ENCODE results near the gene PGAP3. TPM values are rescaled to one million over a fixed set of nuclear protein-coding genes. Genes with fewer than 3 reads are reported as not detected.

The PGAP3 gene
- total RNA-seq, 1 experiment from 2014 or later, result 34.6 TPM

DNA sequence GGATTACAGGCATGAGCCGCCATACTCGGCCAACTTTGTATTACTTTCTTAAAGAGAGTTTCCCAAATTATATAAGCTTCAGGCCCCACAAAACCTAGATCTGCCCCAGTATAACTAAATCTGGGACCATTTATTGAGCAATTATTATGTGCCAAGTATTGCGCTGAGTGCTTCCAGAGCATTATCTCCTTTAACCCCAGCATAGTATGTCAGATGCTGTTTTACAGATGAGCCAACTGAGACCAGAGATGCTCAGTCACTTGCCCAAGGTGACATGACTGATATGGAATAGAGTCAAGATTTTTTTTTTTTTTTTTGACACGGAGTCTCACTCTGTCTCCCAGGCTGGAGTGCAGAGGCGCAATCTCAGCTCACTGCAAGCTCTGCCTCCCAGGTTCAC, 10.1 kb upstream of the PGAP3 start:
- DNase-seq (ENCODE audit: low spot score), result no peak

DNA sequence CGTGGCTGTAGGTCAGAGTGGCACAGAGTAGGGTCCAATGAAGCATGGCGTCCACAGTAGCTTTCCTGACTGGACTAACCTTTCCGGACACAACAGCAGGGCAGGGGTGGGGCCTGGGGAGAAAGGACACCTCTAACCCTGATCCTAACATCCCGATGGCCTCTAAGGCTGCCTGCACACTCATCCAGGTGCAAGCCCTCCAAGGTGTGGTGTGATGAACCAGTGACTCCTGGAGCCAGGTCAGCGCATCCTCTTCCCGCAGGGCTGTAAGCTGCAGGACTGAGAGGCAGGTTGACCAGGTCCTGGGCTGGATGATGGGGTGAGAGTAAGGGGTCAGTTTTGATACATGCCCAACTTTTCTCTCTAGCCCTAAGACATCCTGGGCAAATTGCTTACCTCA, 8.9 kb upstream of the PGAP3 start:
- DNase-seq (ENCODE audit: low spot score), result no peak

DNA sequence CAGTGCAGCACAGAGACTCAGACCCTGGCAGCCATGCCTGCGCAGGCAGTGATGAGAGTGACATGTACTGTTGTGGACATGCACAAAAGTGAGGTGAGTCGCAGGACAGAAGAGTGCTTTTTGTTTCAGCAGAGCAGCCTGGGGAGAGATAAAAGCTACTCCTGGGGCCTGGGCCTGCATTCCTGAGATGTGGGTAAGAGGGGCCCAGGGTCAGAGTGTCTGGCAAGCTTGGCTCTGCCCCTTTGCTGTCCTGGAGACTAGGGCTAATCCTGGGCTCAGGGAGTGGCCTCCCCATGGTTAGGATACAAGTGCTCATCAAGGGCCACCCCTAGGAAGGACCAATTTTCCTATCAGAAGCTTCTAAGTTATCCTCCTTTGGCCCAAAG, 7.2 kb upstream of the PGAP3 start:
- DNase-seq (ENCODE audit: low spot score), result no peak

DNA sequence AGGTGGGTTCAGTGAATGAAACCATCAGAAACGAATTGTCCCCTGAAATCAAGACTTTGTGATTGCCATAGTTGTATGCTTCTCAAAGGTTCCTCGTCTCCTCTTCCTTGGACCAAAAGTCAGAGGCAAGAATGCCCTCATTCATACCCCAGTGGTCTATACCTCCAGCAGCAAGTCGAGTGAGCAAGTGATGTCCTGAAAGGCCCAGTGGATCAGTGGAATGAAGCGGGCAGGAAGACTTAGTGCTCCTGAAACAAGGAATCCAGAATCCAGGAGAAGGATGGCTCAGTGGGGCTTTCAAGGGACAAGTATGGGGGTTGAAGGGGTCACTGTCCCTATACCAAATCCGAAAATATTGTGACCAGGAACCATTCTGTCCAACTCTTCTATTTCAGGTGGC, 6.7 kb upstream of the PGAP3 start:
- DNase-seq (ENCODE audit: low spot score), result no peak

DNA sequence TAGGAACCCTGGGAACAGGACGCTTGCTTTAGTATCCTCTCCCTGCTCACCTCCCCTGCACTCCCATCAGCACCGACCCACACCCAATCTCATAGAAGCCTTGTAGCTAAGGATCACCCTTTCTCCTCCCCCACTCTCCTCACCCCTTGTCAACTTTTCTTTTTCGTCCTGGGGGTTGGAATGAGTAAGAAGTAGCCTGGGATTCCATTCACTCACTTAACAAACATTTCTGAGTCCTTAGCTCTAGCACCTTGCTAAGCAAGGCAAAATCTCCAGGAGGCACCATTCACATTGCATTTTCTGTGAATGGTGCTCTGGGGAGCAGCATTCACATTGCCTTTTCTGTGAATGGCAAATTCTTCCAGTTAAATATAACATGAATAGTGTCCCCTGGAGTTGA, 1.1 kb upstream of the PGAP3 start:
- DNase-seq (ENCODE audit: low spot score), result no peak

DNA sequence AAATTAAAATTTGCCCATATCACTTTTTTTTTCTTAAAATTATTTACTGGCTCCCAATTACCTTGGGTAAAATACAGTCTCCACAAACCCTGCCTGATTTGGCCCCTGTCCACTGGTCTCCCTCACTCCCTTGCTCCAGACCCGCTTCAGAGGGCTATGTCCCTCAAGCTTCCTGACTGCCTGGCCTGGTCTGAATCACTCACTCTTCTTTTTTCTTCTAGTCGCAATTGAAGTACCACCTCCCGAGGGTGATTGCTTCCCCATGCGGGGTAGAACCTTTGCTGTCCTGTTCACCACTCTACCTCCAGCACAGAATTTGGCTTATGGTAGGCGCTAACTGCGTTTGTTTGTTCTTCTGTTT, 598 bp upstream of the PGAP3 start:
- DNase-seq (ENCODE audit: low spot score), result no peak

DNA sequence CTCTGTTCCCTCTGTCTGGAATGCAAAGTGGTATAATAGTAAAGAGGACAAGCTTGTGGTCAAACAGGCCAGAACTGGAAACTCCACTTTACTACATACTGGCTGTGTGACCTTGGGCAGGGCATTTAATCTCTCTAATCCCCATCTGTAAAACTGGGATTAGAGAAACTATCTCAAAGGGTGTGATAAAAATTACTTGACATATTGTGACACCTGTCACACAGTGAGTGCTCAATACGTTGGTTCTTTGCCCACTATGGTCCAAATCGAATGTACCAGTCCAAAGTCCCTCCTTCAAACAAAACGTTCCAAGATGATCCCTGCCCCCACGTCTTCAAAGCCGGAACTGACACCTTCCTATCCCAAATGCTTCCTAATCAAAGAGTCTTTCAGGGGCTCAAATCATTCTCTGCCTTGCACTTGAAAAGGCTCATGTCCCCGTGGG, 734 bp downstream of the PGAP3 start:
- peak; percentile 39 for DNase-seq (ENCODE audit: low spot score)

DNA sequence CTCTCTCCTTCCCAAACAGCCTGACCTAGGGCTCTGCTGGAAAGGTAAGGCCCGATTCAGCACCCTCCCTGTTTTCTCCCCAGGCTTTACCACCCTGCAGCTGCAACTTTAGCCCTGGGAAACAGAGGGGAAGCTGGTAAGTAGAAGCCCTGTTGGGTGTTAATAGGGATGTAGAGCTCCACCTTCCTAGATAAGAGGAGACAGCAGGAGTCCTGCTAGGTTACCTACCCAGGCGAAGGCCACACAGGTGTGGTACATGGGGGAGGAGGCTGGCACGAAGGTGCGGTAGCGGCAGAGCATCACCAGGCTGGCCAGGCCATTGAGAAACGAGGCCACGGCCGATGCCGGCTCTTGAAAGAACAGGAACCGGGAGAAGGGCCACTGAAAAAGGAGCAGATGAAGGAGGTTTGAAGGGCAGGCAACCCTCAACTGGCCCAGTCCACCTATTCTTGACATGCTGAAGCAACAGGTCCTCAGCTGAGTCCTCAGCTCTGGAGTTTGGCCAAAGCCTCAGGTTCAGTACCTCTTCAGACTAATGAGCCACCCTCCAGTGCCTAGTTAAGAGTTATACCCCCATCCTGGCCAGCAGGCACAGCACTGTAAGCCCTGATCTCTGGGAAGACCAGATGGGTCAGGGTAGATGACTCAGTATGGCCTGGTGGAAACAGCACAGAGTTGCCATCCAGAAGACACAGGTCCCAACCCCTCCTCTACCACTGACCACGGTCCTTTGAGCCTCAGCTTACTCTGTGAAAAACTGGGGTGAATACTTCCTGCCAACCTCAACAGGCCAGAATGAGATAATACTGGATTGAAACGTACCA, 3.3 kb downstream of the PGAP3 start:
- DNase-seq (ENCODE audit: low spot score), result no peak

DNA sequence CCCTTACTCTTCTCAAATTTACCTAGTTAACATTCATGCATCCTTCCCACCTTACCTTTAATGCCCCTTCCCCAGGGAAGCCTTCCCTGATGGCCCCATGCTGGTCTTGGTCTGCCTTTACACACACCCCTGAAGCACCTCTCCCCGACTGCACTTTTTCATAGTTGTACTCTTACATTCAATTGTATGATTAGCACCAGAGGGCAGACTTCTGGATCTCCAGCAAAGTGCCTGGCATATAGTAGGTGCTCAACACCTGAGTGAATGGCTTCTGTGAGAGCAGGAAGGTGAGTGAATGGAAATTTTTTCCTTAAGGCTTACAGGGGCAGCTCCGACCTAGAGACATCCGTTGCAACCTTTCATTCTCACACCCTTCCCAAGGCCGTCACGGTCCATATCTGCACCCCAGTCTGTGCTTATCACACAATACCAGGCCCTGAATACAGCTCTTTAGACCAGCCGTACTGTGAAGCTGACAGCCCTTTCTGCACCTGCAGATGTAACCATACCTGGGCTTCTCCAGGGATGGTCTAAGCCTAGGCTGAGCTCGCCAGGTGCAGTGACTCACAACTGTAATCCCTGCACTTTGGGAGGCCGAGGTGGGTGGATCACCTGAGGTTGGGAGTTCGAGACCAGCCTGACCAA, 4.4 kb downstream of the PGAP3 start:
- DNase-seq (ENCODE audit: low spot score), result no peak

DNA sequence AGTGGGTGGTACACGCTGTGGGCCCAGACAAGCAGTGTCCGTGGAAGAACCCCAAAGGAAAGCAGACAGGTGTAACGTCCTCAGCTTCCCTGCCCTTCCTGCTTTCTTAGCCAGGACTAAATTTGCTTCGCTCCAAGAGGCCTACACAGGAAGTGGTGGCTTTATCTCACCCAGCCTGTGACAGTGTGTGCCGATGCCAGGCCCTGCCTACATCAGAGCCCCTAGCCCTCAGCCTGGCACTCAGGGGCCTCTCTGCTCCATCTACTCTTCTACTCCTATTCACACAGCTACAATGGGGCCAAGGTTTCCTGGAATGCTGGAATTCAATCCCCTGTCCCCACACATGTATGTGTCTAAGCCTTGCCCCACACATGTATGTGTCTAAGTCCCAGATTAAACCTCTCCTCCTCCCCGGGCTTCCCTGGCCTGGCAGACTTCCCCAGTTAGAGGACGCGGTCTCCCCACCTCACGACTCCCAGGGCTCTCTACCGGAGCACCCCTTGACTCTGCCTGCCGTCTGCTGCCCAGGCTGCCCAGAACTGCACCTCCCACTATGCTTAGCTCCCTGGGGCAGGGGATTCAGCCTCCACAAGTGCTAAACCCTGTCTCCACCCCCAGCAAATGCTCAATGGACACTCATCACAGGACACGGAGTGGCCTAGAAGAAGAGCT, 8.2 kb downstream of the PGAP3 start:
- no peak for DNase-seq (ENCODE audit: low spot score)

DNA sequence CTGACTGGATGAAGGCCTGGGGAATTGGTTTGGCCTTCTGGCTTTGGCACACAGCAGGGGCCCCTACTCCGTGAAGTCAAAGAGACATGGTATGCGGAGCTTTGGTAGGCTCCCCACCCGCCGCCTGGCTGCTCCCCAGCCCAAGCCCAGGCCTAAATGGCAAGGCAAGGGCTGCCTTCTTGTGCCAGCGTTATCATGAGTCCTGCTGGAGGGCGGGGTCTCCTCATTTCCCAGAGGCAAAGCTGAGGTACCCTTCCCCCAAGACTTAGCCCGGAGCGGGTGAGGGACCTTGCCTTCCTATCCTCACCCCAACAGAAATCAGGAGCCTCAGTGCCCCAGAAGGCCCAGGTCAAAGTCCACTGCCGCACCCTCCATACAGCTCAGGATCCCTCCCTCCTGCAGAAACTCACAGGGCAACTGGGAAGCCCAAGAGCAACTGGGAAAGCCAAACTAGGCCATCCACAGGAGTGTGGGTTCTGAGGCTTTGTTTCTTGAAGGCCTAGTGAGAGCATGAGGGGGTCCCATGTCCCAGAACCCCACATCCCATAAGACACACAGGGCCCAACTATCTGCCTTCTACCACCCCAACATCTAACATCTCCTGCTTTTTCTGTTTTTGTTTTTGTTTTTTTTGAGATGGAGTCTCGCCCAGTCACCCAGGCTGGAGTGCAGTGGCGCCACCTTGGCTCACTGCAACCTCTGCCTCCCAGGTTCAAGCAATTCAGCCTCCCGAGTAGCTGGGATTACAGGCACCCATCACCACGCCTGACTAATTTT, 9.3 kb downstream of the PGAP3 start:
- peak; percentile 67 for DNase-seq (ENCODE audit: low spot score)

DNA sequence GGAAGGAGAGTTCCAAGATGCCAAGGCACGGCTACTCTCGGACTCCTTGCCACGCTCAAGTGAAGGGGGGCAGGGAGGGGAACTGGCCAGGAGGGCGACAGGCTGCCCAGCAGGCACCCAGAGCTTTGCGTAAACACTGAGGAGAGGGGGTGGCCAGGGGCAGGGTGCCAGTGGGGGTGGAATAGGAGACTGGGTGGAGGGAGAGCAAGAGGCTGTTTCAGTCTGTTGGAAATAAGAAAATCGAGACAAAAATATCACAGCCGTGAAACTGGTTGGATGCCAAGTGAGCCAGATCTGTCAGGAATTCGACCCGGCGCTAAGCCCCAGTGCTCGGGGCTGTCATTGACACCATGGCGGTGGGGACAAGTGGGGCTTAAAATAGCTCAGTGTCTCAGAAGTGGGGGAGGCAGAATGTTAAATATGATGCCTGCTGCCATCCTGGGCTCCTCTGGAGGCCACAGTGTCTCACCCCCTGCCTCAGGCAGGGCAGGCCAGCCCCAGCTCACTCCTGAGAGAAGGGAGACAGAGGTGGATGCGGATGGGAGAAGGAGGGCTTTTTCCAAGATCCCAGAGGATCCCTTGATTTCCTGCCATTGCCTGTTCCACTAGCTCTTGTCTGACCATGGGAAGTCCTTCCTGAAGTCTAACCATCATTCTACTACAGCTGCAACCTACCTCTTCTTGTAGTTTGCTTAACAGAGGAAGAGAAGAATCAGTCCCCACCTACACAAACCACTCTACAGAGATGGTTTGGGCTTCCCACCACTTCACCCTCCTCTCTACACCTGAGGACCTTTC, 10.1 kb downstream of the PGAP3 start:
- no peak for DNase-seq (ENCODE audit: low spot score)

DNA sequence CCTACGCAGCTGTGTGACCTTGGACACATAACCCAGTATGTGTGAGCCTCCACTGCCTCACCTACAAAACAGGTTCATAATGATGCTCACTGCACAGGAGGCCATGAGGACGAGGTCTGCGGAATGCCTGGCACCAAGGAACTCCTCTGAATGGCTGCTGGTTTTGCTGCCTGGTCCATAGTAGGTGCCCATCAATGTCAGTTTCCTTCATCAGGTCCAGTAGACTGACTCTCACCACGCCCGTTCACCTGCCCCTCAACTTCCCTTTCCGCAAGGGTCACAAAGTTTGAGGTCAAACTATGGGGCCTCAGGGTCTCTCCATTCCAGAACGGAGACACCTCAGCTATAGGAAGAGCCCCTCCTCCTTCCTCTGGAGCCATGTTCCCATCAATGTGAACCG, 10.8 kb downstream of the PGAP3 start:
- DNase-seq (ENCODE audit: low spot score), result no peak

DNA sequence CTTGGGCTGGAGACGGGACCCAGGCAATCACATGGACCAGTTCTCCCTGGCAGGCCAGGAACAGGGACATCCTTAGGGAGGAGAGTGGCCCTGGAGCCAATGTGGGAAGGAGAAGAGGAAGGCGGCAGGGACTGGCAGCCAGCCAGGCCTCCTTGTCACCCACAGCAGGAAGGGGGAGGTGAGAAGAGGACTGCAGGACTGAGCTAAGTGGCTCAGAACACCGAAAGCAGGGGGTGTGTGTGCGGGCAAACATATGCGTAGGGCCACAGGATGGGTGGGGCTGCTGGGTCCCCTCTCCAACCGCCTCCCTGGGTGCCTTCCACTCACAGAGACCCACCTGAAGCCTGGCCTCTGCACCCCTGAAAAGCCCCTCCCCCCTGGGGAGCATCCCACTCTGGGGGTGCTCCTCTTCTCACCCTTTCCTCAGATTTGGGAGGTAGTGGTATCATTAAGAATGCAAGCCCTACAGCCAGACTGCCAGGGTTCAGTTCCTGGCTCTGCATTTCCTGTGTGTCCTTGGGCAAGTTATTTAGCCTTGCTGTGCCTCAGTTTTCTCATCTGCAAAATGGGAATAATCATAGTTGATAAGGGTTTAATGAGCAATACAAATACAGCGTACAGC, 11.5 kb downstream of the PGAP3 start:
- DNase-seq (ENCODE audit: low spot score), result peak; percentile 92

DNA sequence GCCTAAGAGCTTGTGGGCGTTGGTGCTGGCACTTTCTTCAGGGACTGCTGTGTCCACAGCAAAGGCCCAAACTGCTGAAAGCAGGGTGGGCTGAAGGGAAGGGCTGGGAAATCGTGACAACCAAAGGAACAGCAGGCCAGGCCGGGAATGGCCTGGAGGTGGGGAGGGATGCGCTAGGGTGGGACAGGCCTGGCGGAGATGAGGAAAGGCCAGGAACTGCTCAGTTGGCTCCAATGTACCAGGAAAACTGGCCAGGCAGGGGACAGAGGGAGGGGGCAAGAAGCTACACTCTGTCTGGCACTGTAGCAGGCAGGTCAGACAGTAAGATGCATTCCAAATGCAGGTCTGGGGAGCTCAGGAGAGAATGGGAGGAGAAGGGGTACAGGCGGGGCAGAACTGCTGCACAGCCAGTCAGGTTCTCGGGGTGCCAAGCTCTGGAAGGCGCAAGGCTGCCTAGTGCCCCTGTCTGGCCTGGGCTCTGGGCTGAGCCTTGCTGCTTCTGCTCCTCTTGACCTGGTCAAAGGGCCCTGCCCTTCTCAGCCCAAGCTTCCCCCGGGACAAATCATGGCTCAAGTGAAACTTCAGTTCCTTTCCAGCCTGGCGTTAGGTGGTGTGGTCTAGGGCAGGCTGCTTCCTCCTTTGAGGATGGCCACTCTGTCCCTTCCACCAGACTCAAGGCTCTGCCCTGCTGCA, 12.3 kb downstream of the PGAP3 start:
- DNase-seq (ENCODE audit: low spot score), result no peak

DNA sequence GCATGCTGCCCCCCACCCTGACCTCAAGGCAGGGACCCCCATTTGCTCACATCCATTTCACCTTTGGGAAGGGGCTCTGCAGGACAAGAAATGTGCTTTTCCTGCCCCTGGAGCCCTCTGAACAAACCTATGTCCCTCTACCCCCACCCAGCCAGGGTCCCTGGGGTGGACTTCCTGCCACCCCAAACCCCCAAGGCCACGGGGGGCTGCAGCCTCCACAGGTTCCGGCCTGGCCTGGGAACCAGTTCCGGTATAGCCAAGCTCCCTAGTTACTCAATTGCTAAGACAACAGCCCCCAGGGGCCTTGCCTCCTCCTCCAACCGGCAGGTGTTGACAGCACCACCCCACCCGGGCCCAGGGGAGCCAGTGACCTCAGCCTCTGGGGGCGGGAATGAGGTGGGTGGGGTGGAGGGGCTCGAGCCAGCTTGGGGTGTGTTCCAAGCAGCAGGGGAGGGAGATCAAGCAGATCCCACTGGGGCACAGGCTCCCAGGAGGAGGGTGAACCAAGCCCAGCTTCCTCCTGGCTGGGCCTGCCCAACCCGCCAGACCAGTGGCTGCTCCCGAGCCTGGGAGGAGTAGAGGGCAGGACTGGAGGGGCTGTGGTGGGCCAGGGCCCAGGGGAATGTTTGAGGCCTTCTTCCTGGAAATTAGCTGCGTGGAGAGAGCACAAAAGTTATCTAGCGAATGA, 13.0 kb downstream of the PGAP3 start:
- DNase-seq (ENCODE audit: low spot score), result peak; percentile 81

DNA sequence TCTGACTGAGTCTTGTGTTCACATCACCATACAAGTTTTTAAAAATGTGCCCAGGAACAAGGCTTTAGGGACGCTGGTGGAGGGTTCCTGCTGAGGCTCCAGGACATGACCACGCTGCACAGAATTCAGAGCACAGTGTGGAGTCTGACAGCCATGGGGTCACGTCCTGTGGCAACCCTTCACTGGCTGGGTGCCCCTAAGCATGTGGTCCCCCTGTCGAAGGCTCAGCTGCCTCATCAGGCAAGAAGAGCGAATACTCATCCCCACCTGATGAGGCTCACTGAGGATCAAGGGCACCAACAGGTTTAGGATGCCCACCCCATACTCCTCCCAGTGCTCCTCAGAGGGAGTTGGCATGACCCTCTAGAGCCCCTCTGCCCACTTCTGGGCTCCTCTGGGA, 13.7 kb downstream of the PGAP3 start:
- DNase-seq (ENCODE audit: low spot score), result no peak

DNA sequence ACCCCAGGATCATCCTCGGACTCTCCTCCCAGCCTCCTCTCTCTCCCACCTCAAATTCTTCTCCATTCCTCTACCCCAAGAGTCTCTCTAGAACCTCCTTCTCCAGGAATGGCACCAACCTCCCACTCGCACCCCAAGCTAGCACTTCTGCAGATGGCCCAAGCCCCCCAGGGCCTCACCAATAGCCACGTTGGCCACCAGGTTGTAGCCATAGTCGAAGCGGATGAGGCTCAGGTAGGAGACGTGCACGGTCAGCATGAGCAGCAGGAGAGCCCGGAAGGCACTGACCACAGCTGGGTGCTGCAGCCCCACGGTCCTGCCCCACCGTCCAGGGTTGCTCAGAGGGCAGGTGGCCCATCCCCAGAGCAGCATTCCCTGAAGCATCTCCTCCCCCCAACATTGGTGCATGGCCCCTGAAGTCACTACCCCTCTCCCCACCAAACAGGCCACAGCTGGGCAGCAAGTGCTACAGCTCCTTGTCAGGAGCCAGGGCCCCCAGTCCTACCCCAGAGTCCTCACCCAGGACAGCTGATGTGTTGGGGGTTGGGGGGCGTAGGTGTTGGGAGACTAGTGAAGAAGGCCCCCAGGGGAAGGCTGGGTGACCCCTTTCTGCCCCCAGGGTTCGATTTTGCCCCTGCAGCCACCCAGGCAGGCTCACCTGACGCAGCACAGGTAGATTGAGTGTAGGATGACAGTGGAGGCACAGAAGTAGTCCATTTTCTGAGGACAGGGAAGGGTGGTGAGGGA, 14.3 kb downstream of the PGAP3 start:
- no peak for DNase-seq (ENCODE audit: low spot score)
